NCI-H524 (cell line): ENCODE measurements around the gene NAE1.

Experiments
- DNase-seq, 2 experiments: peaks; one replicate each; lab custom pipeline; 2025; lab: John Stamatoyannopoulos, UW

The NAE1 gene

GRCh38 chr16:66850115-66850815 lies 19.5 kb upstream of the NAE1 start:
- DNase-seq = no peak

- no peak for DNase-seq
Measured at GRCh38 chr16:66849549-66849948, 18.8 kb upstream of the NAE1 start.

GRCh38 chr16:66849021-66849420 lies 18.2 kb upstream of the NAE1 start:
- DNase-seq = no peak

- DNase-seq = no peak
Measured at GRCh38 chr16:66848172-66848571, 17.4 kb upstream of the NAE1 start.

GRCh38 chr16:66847533-66848067 lies 16.8 kb upstream of the NAE1 start:
- no peak for DNase-seq

- no peak for DNase-seq
Measured at GRCh38 chr16:66846831-66847230, 16.1 kb upstream of the NAE1 start.

GRCh38 chr16:66846266-66846665 lies 15.5 kb upstream of the NAE1 start:
- DNase-seq = no peak

- peak; percentile 87 to 97 for DNase-seq
Measured at GRCh38 chr16:66845791-66846221, 15.0 kb upstream of the NAE1 start.

GRCh38 chr16:66845080-66845410 lies 14.3 kb upstream of the NAE1 start:
- no peak for DNase-seq

GRCh38 chr16:66844342-66845079 lies 13.7 kb upstream of the NAE1 start, which contains the start of gene CA7:
Gene CA7, plus strand, starts transcription at chr16:66844414. Its CDS starts 74 bp downstream, at chr16:66844488.
- no peak for DNase-seq

- no peak for DNase-seq
Measured at GRCh38 chr16:66844009-66844341, 13.2 kb upstream of the NAE1 start.

GRCh38 chr16:66843191-66843590 lies 12.4 kb upstream of the NAE1 start:
- no peak for DNase-seq

- no peak for DNase-seq
Measured at GRCh38 chr16:66842765-66843164, 12.0 kb upstream of the NAE1 start.

- no peak for DNase-seq
Measured at GRCh38 chr16:66841366-66841765, 10.6 kb upstream of the NAE1 start.

GRCh38 chr16:66840883-66841282 lies 10.1 kb upstream of the NAE1 start:
- DNase-seq = no peak

- no peak for DNase-seq
Measured at GRCh38 chr16:66834746-66835145, 4.0 kb upstream of the NAE1 start.

GRCh38 chr16:66832661-66833305 lies 2.0 kb upstream of the NAE1 start:
- DNase-seq = no peak

- DNase-seq = no peak
Measured at GRCh38 chr16:66832190-66832589, 1.4 kb upstream of the NAE1 start.

- DNase-seq = no peak
Measured at GRCh38 chr16:66824006-66824405, 6.8 kb downstream of the NAE1 start.

GRCh38 chr16:66814734-66815133 lies 16.0 kb downstream of the NAE1 start:
- no peak for DNase-seq

GRCh38 chr16:66811043-66811442 lies 19.7 kb downstream of the NAE1 start:
- no peak for DNase-seq

- no peak for DNase-seq
Measured at GRCh38 chr16:66810391-66810790, 20.4 kb downstream of the NAE1 start.

- no peak for DNase-seq
Measured at GRCh38 chr16:66809765-66810164, 21.0 kb downstream of the NAE1 start.
